WTC11 (cell line): ENCODE data around the gene GMEB2. TPM values are rescaled to one million over a fixed set of nuclear protein-coding genes. Genes with fewer than 3 reads are reported as not detected.
A peak's percentile ranks its signal among the peaks of the same experiment; 100 is the strongest.

Experiments used
- ATAC-seq: fragments of 200-7000 bp; cut with Tn5 transposase; 2 replicates; pipeline ENCODE4 v1.10.0; 2021; ENCODE audit warnings: mild to moderate bottlenecking, moderate library complexity
- CTCF ChIA-PET: fragments of 300-600 bp; sonication (Branson Sonifier 250); formaldehyde crosslinking; loops from one replicate; lab custom pipeline; 2021; ENCODE audit warnings: antibody characterized with exemption; lab: Charles Lee
- POLR2A ChIA-PET: fragments of 350-600 bp; sonication (Branson Sonifier 250); formaldehyde crosslinking; loops from one replicate; lab custom pipeline; 2021; ENCODE audit warnings: antibody characterized with exemption; lab: Charles Lee
- DNase-seq: peaks from one replicate; pipeline ENCODE4 v3.0.0; 2021; ENCODE audit warnings: low spot score
- H3K27ac Mint-ChIP-seq: 2 replicates; pipeline ENCODE4 v1.8.0; 2021; ENCODE audit warnings: mixed read lengths
- H3K27me3 Mint-ChIP-seq: 2 replicates; pipeline ENCODE4 v1.8.0; 2021; ENCODE audit warnings: low read depth, mild to moderate bottlenecking, moderate library complexity, mixed read lengths
- H3K36me3 Mint-ChIP-seq: 2 replicates; pipeline ENCODE4 v1.8.0; 2021; ENCODE audit warnings: mixed read lengths
- H3K4me1 Mint-ChIP-seq: 2 replicates; pipeline ENCODE4 v1.8.0; 2022; ENCODE audit warnings: mixed read lengths
- H3K4me3 Mint-ChIP-seq: 2 replicates; pipeline ENCODE4 v1.8.0; 2021; ENCODE audit warnings: mild to moderate bottlenecking, moderate library complexity, mixed read lengths
- H3K9me3 Mint-ChIP-seq: 2 replicates; pipeline ENCODE4 v1.8.0; 2021; ENCODE audit warnings: mixed read lengths
- AFF4 ChIP-seq: sonication (generic); formaldehyde crosslinking; IDR thresholded peaks from 2 replicates; pipeline ENCODE4 v1.8.1; 2023; ENCODE audit warnings: mild to moderate bottlenecking, missing genetic modification reagents, borderline replicate concordance
- ATF1 ChIP-seq: sonication (generic); formaldehyde crosslinking; IDR thresholded peaks from 2 replicates; pipeline ENCODE4 v1.8.1; 2023; ENCODE audit warnings: mild to moderate bottlenecking, moderate library complexity, missing genetic modification reagents
- E2F1 ChIP-seq: sonication (generic); formaldehyde crosslinking; IDR thresholded peaks from 2 replicates; pipeline ENCODE4 v1.8.0; 2022; ENCODE audit warnings: mild to moderate bottlenecking, missing genetic modification reagents
- E2F5 ChIP-seq: sonication (generic); formaldehyde crosslinking; IDR thresholded peaks from 2 replicates; pipeline ENCODE4 v1.8.1; 2022; ENCODE audit warnings: mild to moderate bottlenecking, moderate library complexity, missing genetic modification reagents
- HMGA2 ChIP-seq: fragments of 250-450 bp; sonication (Bioruptor Pico); IDR thresholded peaks from 2 replicates; pipeline ENCODE4 v1.4.0; 2021; ENCODE audit warnings: mild to moderate bottlenecking, moderate library complexity
- IRF1 ChIP-seq: sonication (generic); formaldehyde crosslinking; IDR thresholded peaks from 2 replicates; pipeline ENCODE4 v1.8.0; 2023; ENCODE audit warnings: missing genetic modification reagents
- IRF2 ChIP-seq: sonication (generic); formaldehyde crosslinking; IDR thresholded peaks from 2 replicates; pipeline ENCODE4 v1.8.0; 2022; ENCODE audit warnings: low read depth, missing genetic modification reagents, borderline replicate concordance
- MXD4 ChIP-seq: fragments of 250-450 bp; sonication (Bioruptor Pico); IDR thresholded peaks from 2 replicates; pipeline ENCODE4 v1.8.0; 2021; ENCODE audit warnings: mild to moderate bottlenecking, moderate library complexity, borderline replicate concordance
- NFE2L1 ChIP-seq: sonication (generic); formaldehyde crosslinking; IDR thresholded peaks from 2 replicates; pipeline ENCODE4 v1.8.1; 2023; ENCODE audit warnings: missing genetic modification reagents
- ZNF121 ChIP-seq: sonication (generic); formaldehyde crosslinking; IDR thresholded peaks from 2 replicates; pipeline ENCODE4 v1.8.0; 2023; ENCODE audit warnings: missing genetic modification reagents
- ZNF232 ChIP-seq: sonication (generic); formaldehyde crosslinking; IDR thresholded peaks from 2 replicates; pipeline ENCODE4 v1.8.0; 2022; ENCODE audit warnings: mild to moderate bottlenecking, missing genetic modification reagents
- ZNF423 ChIP-seq: fragments of 250-450 bp; sonication (Bioruptor Pico); IDR thresholded peaks from 2 replicates; pipeline ENCODE4 v2.1.2; 2022; ENCODE audit warnings: mild to moderate bottlenecking, moderate library complexity
- total RNA-seq: library from RNA; stranded (reverse); gene quantifications from 3 replicates; pipeline ENCODE4 v1.2.3, GENCODE V29; 2021
- TF ChIP-seq, protein P1 (sequence below): sonication (generic); formaldehyde crosslinking; IDR thresholded peaks from 2 replicates; pipeline ENCODE4 v1.8.1; 2022; ENCODE audit warnings: mild to moderate bottlenecking, missing genetic modification reagents, moderate library complexity, borderline replicate concordance
- TF ChIP-seq, protein P2 (sequence below): sonication (generic); formaldehyde crosslinking; conservative IDR thresholded peaks from 2 replicates; pipeline ENCODE4 v1.8.1; 2023; ENCODE audit warnings: mild to moderate bottlenecking, low read depth, missing genetic modification reagents, moderate library complexity
- TF ChIP-seq, protein P3 (sequence below): sonication (generic); formaldehyde crosslinking; IDR thresholded peaks from 2 replicates; pipeline ENCODE4 v1.8.1; 2022; ENCODE audit warnings: low read depth, mild to moderate bottlenecking, moderate library complexity, missing genetic modification reagents, borderline replicate concordance
- TF ChIP-seq, protein P4 (sequence below): sonication (generic); formaldehyde crosslinking; IDR thresholded peaks from 2 replicates; pipeline ENCODE4 v1.8.1; 2022; ENCODE audit warnings: low read depth, missing genetic modification reagents, borderline replicate concordance

The GMEB2 gene
- total RNA-seq, 1 experiment from 2014 or later, result 14.8 TPM

DNA sequence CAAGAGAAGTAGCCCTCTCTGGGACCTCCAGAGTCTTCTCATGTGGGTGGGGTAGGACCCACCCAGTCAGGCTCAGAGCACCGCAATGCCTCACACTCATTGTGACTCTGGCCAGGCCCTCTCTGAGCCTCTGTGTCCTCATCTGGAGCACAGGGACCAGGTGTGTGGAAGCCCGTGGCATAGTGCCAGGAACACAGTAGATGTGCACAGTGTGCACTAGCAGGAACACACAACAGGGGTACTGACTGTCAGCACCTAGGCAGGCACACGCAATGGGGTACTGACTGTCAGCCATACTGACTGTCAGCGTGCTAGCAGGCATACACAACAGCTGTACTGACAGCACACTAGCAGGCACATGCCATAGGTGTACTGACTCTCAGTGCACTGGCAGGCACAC lies 28.3 kb upstream of the GMEB2 start:
- Mint-ChIP-seq H3K36me3 (no peaks in the 10 kb centered on the region; the same call in 1 of the 2 replicates), H3K9me3 (no peaks in the 10 kb centered on the region), H3K27ac (no peak overlapping the region), H3K4me3 (no peak overlapping the region), H3K27me3 (peaks cover 3% of the 10 kb centered on the region; the same call in 1 of the 2 replicates), H3K4me1 (peaks cover 27% of the 10 kb centered on the region)
- ChIA-PET CTCF (no interaction called here), POLR2A (no interaction called here)
- DNase-seq (no peak), ATAC-seq (no peak)
- TF ChIP-seq, protein P1, sequence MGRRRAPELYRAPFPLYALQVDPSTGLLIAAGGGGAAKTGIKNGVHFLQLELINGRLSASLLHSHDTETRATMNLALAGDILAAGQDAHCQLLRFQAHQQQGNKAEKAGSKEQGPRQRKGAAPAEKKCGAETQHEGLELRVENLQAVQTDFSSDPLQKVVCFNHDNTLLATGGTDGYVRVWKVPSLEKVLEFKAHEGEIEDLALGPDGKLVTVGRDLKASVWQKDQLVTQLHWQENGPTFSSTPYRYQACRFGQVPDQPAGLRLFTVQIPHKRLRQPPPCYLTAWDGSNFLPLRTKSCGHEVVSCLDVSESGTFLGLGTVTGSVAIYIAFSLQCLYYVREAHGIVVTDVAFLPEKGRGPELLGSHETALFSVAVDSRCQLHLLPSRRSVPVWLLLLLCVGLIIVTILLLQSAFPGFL (CRISPR knock-in tag), result no peak
- TF ChIP-seq, protein P2, sequence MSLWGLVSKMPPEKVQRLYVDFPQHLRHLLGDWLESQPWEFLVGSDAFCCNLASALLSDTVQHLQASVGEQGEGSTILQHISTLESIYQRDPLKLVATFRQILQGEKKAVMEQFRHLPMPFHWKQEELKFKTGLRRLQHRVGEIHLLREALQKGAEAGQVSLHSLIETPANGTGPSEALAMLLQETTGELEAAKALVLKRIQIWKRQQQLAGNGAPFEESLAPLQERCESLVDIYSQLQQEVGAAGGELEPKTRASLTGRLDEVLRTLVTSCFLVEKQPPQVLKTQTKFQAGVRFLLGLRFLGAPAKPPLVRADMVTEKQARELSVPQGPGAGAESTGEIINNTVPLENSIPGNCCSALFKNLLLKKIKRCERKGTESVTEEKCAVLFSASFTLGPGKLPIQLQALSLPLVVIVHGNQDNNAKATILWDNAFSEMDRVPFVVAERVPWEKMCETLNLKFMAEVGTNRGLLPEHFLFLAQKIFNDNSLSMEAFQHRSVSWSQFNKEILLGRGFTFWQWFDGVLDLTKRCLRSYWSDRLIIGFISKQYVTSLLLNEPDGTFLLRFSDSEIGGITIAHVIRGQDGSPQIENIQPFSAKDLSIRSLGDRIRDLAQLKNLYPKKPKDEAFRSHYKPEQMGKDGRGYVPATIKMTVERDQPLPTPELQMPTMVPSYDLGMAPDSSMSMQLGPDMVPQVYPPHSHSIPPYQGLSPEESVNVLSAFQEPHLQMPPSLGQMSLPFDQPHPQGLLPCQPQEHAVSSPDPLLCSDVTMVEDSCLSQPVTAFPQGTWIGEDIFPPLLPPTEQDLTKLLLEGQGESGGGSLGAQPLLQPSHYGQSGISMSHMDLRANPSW (CRISPR knock-in tag), result no peak
- TF ChIP-seq E2F1 (CRISPR knock-in tag), result no peak
- TF ChIP-seq MXD4 (CRISPR knock-in tag), result no peak
- no peak for TF ChIP-seq ATF1 (CRISPR knock-in tag)
- TF ChIP-seq, protein P3, sequence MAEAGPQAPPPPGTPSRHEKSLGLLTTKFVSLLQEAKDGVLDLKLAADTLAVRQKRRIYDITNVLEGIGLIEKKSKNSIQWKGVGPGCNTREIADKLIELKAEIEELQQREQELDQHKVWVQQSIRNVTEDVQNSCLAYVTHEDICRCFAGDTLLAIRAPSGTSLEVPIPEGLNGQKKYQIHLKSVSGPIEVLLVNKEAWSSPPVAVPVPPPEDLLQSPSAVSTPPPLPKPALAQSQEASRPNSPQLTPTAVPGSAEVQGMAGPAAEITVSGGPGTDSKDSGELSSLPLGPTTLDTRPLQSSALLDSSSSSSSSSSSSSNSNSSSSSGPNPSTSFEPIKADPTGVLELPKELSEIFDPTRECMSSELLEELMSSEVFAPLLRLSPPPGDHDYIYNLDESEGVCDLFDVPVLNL (CRISPR knock-in tag), result no peak
- TF ChIP-seq E2F5 (CRISPR knock-in tag), result no peak
- no peak for TF ChIP-seq ZNF232 (CRISPR knock-in tag)

DNA sequence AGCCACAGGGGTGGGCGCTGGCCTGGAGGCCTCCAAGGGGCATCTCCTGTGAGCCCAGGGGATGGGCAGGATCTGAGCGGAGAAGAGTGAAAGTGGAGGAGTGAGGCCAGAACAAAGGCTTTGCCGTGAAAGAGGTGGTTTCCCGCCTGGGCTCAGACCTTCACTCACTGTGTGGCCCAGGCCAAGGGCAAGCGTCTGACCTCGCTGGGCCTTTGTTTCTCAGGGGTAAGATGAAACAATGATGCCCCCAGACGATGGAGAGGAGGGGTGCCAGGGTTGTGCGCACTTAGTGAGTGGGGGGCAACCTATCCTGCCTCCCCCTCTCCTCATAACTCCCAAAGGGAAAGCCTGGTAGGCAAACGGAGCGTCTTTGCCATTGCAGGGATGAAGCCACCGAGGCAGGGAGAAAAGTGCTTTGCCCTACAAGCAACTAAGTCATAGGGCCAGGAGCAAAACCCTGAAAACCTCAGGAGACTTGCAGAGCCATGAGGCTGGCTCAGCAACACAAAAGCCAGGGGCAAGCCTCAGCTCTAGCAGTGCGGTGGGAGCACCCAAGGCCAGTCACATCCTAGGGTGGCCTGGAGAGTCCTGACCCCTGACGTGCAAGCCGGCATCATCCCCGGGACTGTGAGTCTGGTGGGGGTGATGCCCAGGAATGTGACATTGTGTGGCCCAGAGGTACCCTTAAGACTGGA lies 27.2 kb upstream of the GMEB2 start:
- ChIA-PET CTCF (interaction anchor here (1.1 to 4.0 kb wide), 4 partner anchors 12 to 326 kb away, joined by 3 to 50 read pairs (median 8); partner anchors contain the start of gene PRPF6), POLR2A (interaction anchor here (1.2 to 3.1 kb wide), 4 partner anchors 12 to 211 kb away, joined by 3 to 23 read pairs (median 4); partner anchors contain the start of genes GMEB2, PPDPF and TPD52L2)
- DNase-seq (no peak), ATAC-seq (peak; percentile 3)
- no peaks in the 10 kb centered on the region for H3K9me3 Mint-ChIP-seq
- H3K4me3 Mint-ChIP-seq, result peak overlapping the region; percentile 80
- peak overlapping the region; percentile 92 for H3K27ac Mint-ChIP-seq
- H3K4me1 Mint-ChIP-seq, result peaks cover 23% of the 10 kb centered on the region
- TF ChIP-seq NFE2L1 (CRISPR knock-in tag), result no peak
- no peak for TF ChIP-seq HMGA2 (CRISPR knock-in tag)
- TF ChIP-seq, protein P4, sequence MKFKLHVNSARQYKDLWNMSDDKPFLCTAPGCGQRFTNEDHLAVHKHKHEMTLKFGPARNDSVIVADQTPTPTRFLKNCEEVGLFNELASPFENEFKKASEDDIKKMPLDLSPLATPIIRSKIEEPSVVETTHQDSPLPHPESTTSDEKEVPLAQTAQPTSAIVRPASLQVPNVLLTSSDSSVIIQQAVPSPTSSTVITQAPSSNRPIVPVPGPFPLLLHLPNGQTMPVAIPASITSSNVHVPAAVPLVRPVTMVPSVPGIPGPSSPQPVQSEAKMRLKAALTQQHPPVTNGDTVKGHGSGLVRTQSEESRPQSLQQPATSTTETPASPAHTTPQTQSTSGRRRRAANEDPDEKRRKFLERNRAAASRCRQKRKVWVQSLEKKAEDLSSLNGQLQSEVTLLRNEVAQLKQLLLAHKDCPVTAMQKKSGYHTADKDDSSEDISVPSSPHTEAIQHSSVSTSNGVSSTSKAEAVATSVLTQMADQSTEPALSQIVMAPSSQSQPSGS, result no peak
- TF ChIP-seq AFF4 (CRISPR knock-in tag), result no peak
- TF ChIP-seq ZNF121, result no peak
- TF ChIP-seq ZNF423 (CRISPR knock-in tag), result no peak
- TF ChIP-seq IRF2 (CRISPR knock-in tag), result no peak
- TF ChIP-seq IRF1, result no peak
- H3K27me3 Mint-ChIP-seq, result peaks cover 3% of the 10 kb centered on the region; the same call in 1 of the 2 replicates
- no peaks in the 10 kb centered on the region for H3K36me3 Mint-ChIP-seq
